ENCODE results near the gene OSBPL9. TPM values are rescaled to one million over a fixed set of nuclear protein-coding genes. Genes with fewer than 3 reads are reported as not detected.
"Not testable (repeated sequence)": the region's sequence is repeated elsewhere in the genome, so short reads cannot be mapped to it uniquely, and the experiment has no call there.

The OSBPL9 gene
- total and polyA plus RNA-seq, 4 donors, result 42.8 to 121 (median 78.8) TPM

GRCh38 chr1:51732701-51733425 is 116.0 kb downstream of the OSBPL9 start:
- no peak for DNase-seq
- ATAC-seq (ENCODE audit: low FRiP score), result no peak
- Histone ChIP-seq H3K36me3 (ENCODE audit: control insufficient read depth in 1 of 2, insufficient read depth in 2 of 2, low read length in 1 of 2) (no peaks in the 10 kb centered on the region), H3K9me3 (ENCODE audit: control insufficient read depth, low read length) (no peaks in the 10 kb centered on the region), H3K27me3 (ENCODE audit: control insufficient read depth in 1 of 2, insufficient read depth in 2 of 2, low read length in 1 of 2) (no peaks in the 10 kb centered on the region), H3K4me3 (ENCODE audit: low read length in 2 of 2) (no peak overlapping the region), H3K27ac (ENCODE audit: low read depth in 1 of 2, low read length in 2 of 2) (peak overlapping the region in 1 of 2 donors; percentile 77), H3K4me1 (ENCODE audit: control insufficient read depth in 1 of 2, insufficient read depth in 2 of 2, low read length in 2 of 2) (peaks cover 6 to 8% of the 10 kb centered on the region in 2 donors)
- intact Hi-C loops (cut with DNase I), result loop anchor here (5.0 to 10.0 kb wide), 3 partner anchors 36 to 108 kb away; no protein-coding TSS in a partner anchor
- 65 to 66% methylated on average over 4 of the region's 4 CpGs for WGBS, 2 donors

GRCh38 chr1:51733426-51733774 is 116.5 kb downstream of the OSBPL9 start:
- not testable (repeated sequence) for H3K4me3 ChIP-seq (ENCODE audit: low read length in 2 of 2); DNase-seq; H3K36me3 ChIP-seq (ENCODE audit: control insufficient read depth in 1 of 2, insufficient read depth in 2 of 2, low read length in 1 of 2); H3K4me1 ChIP-seq (ENCODE audit: control insufficient read depth in 1 of 2, insufficient read depth in 2 of 2, low read length in 2 of 2); H3K27me3 ChIP-seq (ENCODE audit: control insufficient read depth in 1 of 2, insufficient read depth in 2 of 2, low read length in 1 of 2); ATAC-seq (ENCODE audit: low FRiP score); H3K9me3 ChIP-seq (ENCODE audit: control insufficient read depth, low read length)
- H3K27ac ChIP-seq (ENCODE audit: low read depth in 1 of 2, low read length in 2 of 2), result peak overlapping the region; percentile 32 to 74
- 36 to 38% methylated on average over 7 of the region's 7 CpGs for WGBS, 2 donors
- intact Hi-C loops (cut with DNase I), result loop anchor here (5.0 to 10.0 kb wide), 3 partner anchors 36 to 109 kb away; no protein-coding TSS in a partner anchor

GRCh38 chr1:51733793-51734522 is 117.1 kb downstream of the OSBPL9 start:
- intact Hi-C loops (cut with DNase I), result loop anchor here (5.0 to 10.0 kb wide), 3 partner anchors 37 to 109 kb away; no protein-coding TSS in a partner anchor
- WGBS, 2 donors, result 33 to 40% methylated on average over 7 of the region's 7 CpGs
- DNase-seq, result no peak
- no peak for ATAC-seq (ENCODE audit: low FRiP score)
- no peaks in the 10 kb centered on the region for H3K36me3 ChIP-seq (ENCODE audit: control insufficient read depth in 1 of 2, insufficient read depth in 2 of 2, low read length in 1 of 2)
- H3K27ac ChIP-seq (ENCODE audit: low read depth in 1 of 2, low read length in 2 of 2), result peak overlapping the region; percentile 32 to 74
- peaks cover 6 to 8% of the 10 kb centered on the region in 2 donors for H3K4me1 ChIP-seq (ENCODE audit: control insufficient read depth in 1 of 2, insufficient read depth in 2 of 2, low read length in 2 of 2)
- H3K27me3 ChIP-seq (ENCODE audit: control insufficient read depth in 1 of 2, insufficient read depth in 2 of 2, low read length in 1 of 2), result no peaks in the 10 kb centered on the region
- H3K9me3 ChIP-seq (ENCODE audit: control insufficient read depth, low read length), result no peaks in the 10 kb centered on the region
- H3K4me3 ChIP-seq (ENCODE audit: low read length in 2 of 2), result no peak overlapping the region

- Histone ChIP-seq H3K27me3 (ENCODE audit: control insufficient read depth in 1 of 2, insufficient read depth in 2 of 2, low read length in 1 of 2) (no peaks in the 10 kb centered on the region), H3K4me3 (ENCODE audit: low read length in 2 of 2) (no peak overlapping the region), H3K9me3 (ENCODE audit: control insufficient read depth, low read length) (no peaks in the 10 kb centered on the region), H3K4me1 (ENCODE audit: control insufficient read depth in 1 of 2, insufficient read depth in 2 of 2, low read length in 2 of 2) (peaks cover 6 to 8% of the 10 kb centered on the region in 2 donors), H3K36me3 (ENCODE audit: control insufficient read depth in 1 of 2, insufficient read depth in 2 of 2, low read length in 1 of 2) (no peaks in the 10 kb centered on the region), H3K27ac (ENCODE audit: low read depth in 1 of 2, low read length in 2 of 2) (peak overlapping the region; percentile 28 to 82)
- no peak for DNase-seq
- intact Hi-C loops (cut with DNase I), result loop anchor here (5.0 to 10.0 kb wide), 4 partner anchors 38 to 118 kb away; partner anchors contain the start of gene OSBPL9 (in 1 of the 2)
- WGBS, 2 donors, result 37 to 38% methylated on average over 7 of the region's 7 CpGs
- peak; percentile 41 for ATAC-seq (ENCODE audit: low FRiP score)
These were observed 118.2 kb downstream of the OSBPL9 start for GRCh38 chr1:51734896-51735745.

- DNase-seq (no peak), ATAC-seq (ENCODE audit: low FRiP score) (no peak)
- WGBS, 2 donors, result 35 to 39% methylated on average over 5 of the region's 5 CpGs
- Histone ChIP-seq H3K4me3 (ENCODE audit: low read length in 2 of 2) (no peak overlapping the region), H3K4me1 (ENCODE audit: control insufficient read depth in 1 of 2, insufficient read depth in 2 of 2, low read length in 2 of 2) (peaks cover 6 to 8% of the 10 kb centered on the region in 2 donors), H3K9me3 (ENCODE audit: control insufficient read depth, low read length) (no peaks in the 10 kb centered on the region), H3K36me3 (ENCODE audit: control insufficient read depth in 1 of 2, insufficient read depth in 2 of 2, low read length in 1 of 2) (no peaks in the 10 kb centered on the region), H3K27ac (ENCODE audit: low read depth in 1 of 2, low read length in 2 of 2) (no peak overlapping the region), H3K27me3 (ENCODE audit: control insufficient read depth in 1 of 2, insufficient read depth in 2 of 2, low read length in 1 of 2) (no peaks in the 10 kb centered on the region)
- intact Hi-C loops (cut with DNase I), result loop anchor here (5.0 to 10.0 kb wide), 2 partner anchors 111 to 118 kb away; partner anchors contain the start of gene OSBPL9 (in 1 of the 2)
These were observed 118.9 kb downstream of the OSBPL9 start for GRCh38 chr1:51735746-51736254.

GRCh38 chr1:51736702-51737101 is 119.8 kb downstream of the OSBPL9 start:
- H3K27me3 ChIP-seq (ENCODE audit: control insufficient read depth in 1 of 2, insufficient read depth in 2 of 2, low read length in 1 of 2), result no peaks in the 10 kb centered on the region
- no peaks in the 10 kb centered on the region for H3K36me3 ChIP-seq (ENCODE audit: control insufficient read depth in 1 of 2, insufficient read depth in 2 of 2, low read length in 1 of 2)
- no peak overlapping the region for H3K27ac ChIP-seq (ENCODE audit: low read depth in 1 of 2, low read length in 2 of 2)
- no peak for DNase-seq
- H3K4me1 ChIP-seq (ENCODE audit: control insufficient read depth in 1 of 2, insufficient read depth in 2 of 2, low read length in 2 of 2), result peaks cover 6 to 8% of the 10 kb centered on the region in 2 donors
- no peaks in the 10 kb centered on the region for H3K9me3 ChIP-seq (ENCODE audit: control insufficient read depth, low read length)
- ATAC-seq (ENCODE audit: low FRiP score), result peak; percentile 76
- intact Hi-C loops (cut with DNase I), result loop anchor here (5.0 to 10.0 kb wide), 2 partner anchors 112 to 119 kb away; partner anchors contain the start of gene OSBPL9 (in 1 of the 2)
- H3K4me3 ChIP-seq (ENCODE audit: low read length in 2 of 2), result no peak overlapping the region

- Histone ChIP-seq H3K27me3 (ENCODE audit: control insufficient read depth in 1 of 2, insufficient read depth in 2 of 2, low read length in 1 of 2) (no peaks in the 10 kb centered on the region), H3K4me3 (ENCODE audit: low read length in 2 of 2) (no peak overlapping the region), H3K36me3 (ENCODE audit: control insufficient read depth in 1 of 2, insufficient read depth in 2 of 2, low read length in 1 of 2) (no peaks in the 10 kb centered on the region), H3K4me1 (ENCODE audit: control insufficient read depth in 1 of 2, insufficient read depth in 2 of 2, low read length in 2 of 2) (peaks cover 0 to 8% of the 10 kb centered on the region in 2 donors), H3K9me3 (ENCODE audit: control insufficient read depth, low read length) (no peaks in the 10 kb centered on the region), H3K27ac (ENCODE audit: low read depth in 1 of 2, low read length in 2 of 2) (no peak overlapping the region)
- intact Hi-C loops (cut with DNase I), result loop anchor here (5.0 to 10.0 kb wide), 2 partner anchors 114 to 121 kb away; partner anchors contain the start of gene OSBPL9 (in 1 of the 2)
- no peak for ATAC-seq (ENCODE audit: low FRiP score)
- WGBS, 2 donors, result 91 to 96% methylated on average over 3 of the region's 3 CpGs
- no peak for DNase-seq
These were observed 121.8 kb downstream of the OSBPL9 start for GRCh38 chr1:51738681-51739080.

- DNase-seq, result no peak
- Histone ChIP-seq H3K27me3 (ENCODE audit: control insufficient read depth in 1 of 2, insufficient read depth in 2 of 2, low read length in 1 of 2) (no peaks in the 10 kb centered on the region), H3K4me3 (ENCODE audit: low read length in 2 of 2) (no peak overlapping the region), H3K27ac (ENCODE audit: low read depth in 1 of 2, low read length in 2 of 2) (no peak overlapping the region), H3K4me1 (ENCODE audit: control insufficient read depth in 1 of 2, insufficient read depth in 2 of 2, low read length in 2 of 2) (no peaks in the 10 kb centered on the region), H3K9me3 (ENCODE audit: control insufficient read depth, low read length) (no peaks in the 10 kb centered on the region), H3K36me3 (ENCODE audit: control insufficient read depth in 1 of 2, insufficient read depth in 2 of 2, low read length in 1 of 2) (no peaks in the 10 kb centered on the region)
- intact Hi-C loops (cut with DNase I), result no loop called here
- no peak for ATAC-seq (ENCODE audit: low FRiP score)
- 85 to 88% methylated on average over 3 of the region's 3 CpGs for WGBS, 2 donors
These were observed 123.8 kb downstream of the OSBPL9 start for GRCh38 chr1:51740652-51741051.
